SH-SY5Y (cell line): Measurements from ENCODE around the gene MYH9.

ENCODE experiments used
- GATA2 ChIP-seq: IDR thresholded peaks from 2 replicates; pipeline ENCODE4 v1.6.1; 2011; ENCODE audit warnings: mild to moderate bottlenecking, low read depth, low read length
- GATA3 ChIP-seq: IDR thresholded peaks from 2 replicates; pipeline ENCODE4 v1.6.1; 2011; ENCODE audit warnings: low read depth, mild to moderate bottlenecking, low read length, moderate library complexity

DNA sequence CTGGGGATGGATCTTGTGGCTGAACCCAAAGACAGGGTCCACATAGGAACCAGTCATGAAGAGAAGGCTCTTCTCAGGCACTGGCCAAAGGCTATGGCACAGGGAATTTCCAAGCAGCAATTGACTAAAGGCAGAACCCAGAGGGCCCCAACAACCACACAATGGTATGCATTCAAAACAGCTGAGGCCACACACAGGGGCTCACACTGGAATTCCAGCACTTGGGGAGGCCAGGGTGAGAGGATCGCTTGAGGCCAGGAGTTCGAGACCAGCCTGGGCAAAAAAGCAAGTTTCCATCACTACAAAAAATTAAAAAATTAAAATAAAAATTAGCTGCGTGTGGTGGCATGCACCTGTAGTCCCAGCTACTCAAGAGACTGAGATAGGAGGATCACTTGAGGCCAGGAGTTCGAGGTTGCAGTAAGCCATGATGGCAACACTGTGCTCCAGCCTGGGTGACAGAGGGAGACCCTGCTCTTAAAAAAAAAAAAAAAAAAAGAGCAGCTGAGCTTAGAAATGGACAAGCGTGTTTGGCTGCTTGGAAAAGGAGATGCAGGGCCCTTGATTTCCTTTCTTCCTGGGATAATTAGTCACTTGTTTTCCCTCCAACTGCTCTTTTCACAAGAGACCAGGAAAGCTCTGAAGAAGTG lies 44.6 kb downstream of the MYH9 start:
- TF ChIP-seq GATA3: no peak
- TF ChIP-seq GATA2: no peak
